Measurements from ENCODE around the gene MORC2.

MORC2 gene

GRCh38 chr22:30943368-30943767 is 25.2 kb downstream of the MORC2 start:
- no peak for TF ChIP-seq CTCF (IDR thresholded peaks at IDR 0.05; ENCODE audit: low read depth, low read length)
- H3K4me3 ChIP-seq (ENCODE audit: low read depth, low read length), result no peak overlapping the region

- H3K4me3 ChIP-seq (ENCODE audit: low read depth, low read length), result no peak overlapping the region
- no peak for TF ChIP-seq CTCF (IDR thresholded peaks at IDR 0.05; ENCODE audit: low read depth, low read length)
Observed at GRCh38 chr22:30941363-30941740, 27.2 kb downstream of the MORC2 start.

- H3K4me3 ChIP-seq (ENCODE audit: low read depth, low read length), result no peak overlapping the region
- TF ChIP-seq CTCF (IDR thresholded peaks at IDR 0.05; ENCODE audit: low read depth, low read length), result no peak
Observed at GRCh38 chr22:30940685-30941362, 27.8 kb downstream of the MORC2 start.

- H3K4me3 ChIP-seq (ENCODE audit: low read depth, low read length), result no peak overlapping the region
- TF ChIP-seq CTCF (IDR thresholded peaks at IDR 0.05; ENCODE audit: low read depth, low read length), result no peak
Observed at GRCh38 chr22:30934053-30934452, 34.5 kb downstream of the MORC2 start.

GRCh38 chr22:30933457-30933856 is 35.1 kb downstream of the MORC2 start:
- no peak overlapping the region for H3K4me3 ChIP-seq (ENCODE audit: low read depth, low read length)
- no peak for TF ChIP-seq CTCF (IDR thresholded peaks at IDR 0.05; ENCODE audit: low read depth, low read length)

GRCh38 chr22:30932661-30933060 is 35.9 kb downstream of the MORC2 start:
- no peak for TF ChIP-seq CTCF (IDR thresholded peaks at IDR 0.05; ENCODE audit: low read depth, low read length)
- H3K4me3 ChIP-seq (ENCODE audit: low read depth, low read length), result no peak overlapping the region

GRCh38 chr22:30931541-30932300 is 36.9 kb downstream of the MORC2 start:
- no peak overlapping the region for H3K4me3 ChIP-seq (ENCODE audit: low read depth, low read length)
- no peak for TF ChIP-seq CTCF (IDR thresholded peaks at IDR 0.05; ENCODE audit: low read depth, low read length)

Measured in WI38 (cell line).